Measurements from ENCODE around the gene TMIGD3. TPM values are rescaled to one million over a fixed set of nuclear protein-coding genes. Genes with fewer than 3 reads are reported as not detected.

The TMIGD3 gene
- total RNA-seq, 3 donors from 2014 or later = 0.87 to 5.0 (median 3.5) TPM

- intact Hi-C loops (cut with DNase I, micrococcal nuclease) = no loop called here
- Histone ChIP-seq H3K4me1 (ENCODE audit: low read depth) (peaks cover 27% of the 10 kb centered on the region), H3K4me3 (no peak overlapping the region), H3K36me3 (ENCODE audit: low read depth) (no peaks in the 10 kb centered on the region), H3K9me3 (no peaks in the 10 kb centered on the region)
- no peak for TF ChIP-seq CTCF (IDR thresholded peaks at IDR 0.05)
- ATAC-seq (no peak), DNase-seq (no peak)
Observed at GRCh38 chr1:111446546-111446945, 56.9 kb downstream of the TMIGD3 start.

- peaks cover 10% of the 10 kb centered on the region for H3K4me1 ChIP-seq (ENCODE audit: low read depth)
- H3K36me3 ChIP-seq (ENCODE audit: low read depth) = no peaks in the 10 kb centered on the region
- DNase-seq (no peak), ATAC-seq (no peak)
- no peak overlapping the region for H3K4me3 ChIP-seq
- H3K9me3 ChIP-seq = no peaks in the 10 kb centered on the region
- TF ChIP-seq CTCF (IDR thresholded peaks at IDR 0.05) = no peak
- intact Hi-C loops (cut with DNase I, micrococcal nuclease) = no loop called here
Observed at GRCh38 chr1:111444031-111444430, 59.4 kb downstream of the TMIGD3 start.

- intact Hi-C loops (cut with DNase I, micrococcal nuclease) = no loop called here
- H3K36me3 ChIP-seq (ENCODE audit: low read depth) = no peaks in the 10 kb centered on the region
- DNase-seq = no peak
Observed at GRCh38 chr1:111442457-111442856, 61.0 kb downstream of the TMIGD3 start.

GRCh38 chr1:111441573-111442192 lies 61.8 kb downstream of the TMIGD3 start:
- DNase-seq (peak in 2 of 3 donors; percentile 38 to 52), ATAC-seq (peak; percentile 68)
- TF ChIP-seq CTCF (IDR thresholded peaks at IDR 0.05) = no peak
- Histone ChIP-seq H3K36me3 (ENCODE audit: low read depth) (no peaks in the 10 kb centered on the region), H3K4me3 (no peak overlapping the region), H3K9me3 (no peaks in the 10 kb centered on the region), H3K4me1 (ENCODE audit: low read depth) (no peaks in the 10 kb centered on the region)
- intact Hi-C loops (cut with DNase I, micrococcal nuclease) = no loop called here

More at GRCh38 chr1:111442457-111442856, 61.0 kb downstream of the TMIGD3 start:
- ATAC-seq = no peak
- no peak for TF ChIP-seq CTCF (IDR thresholded peaks at IDR 0.05)
- no peaks in the 10 kb centered on the region for H3K9me3 ChIP-seq
- no peak overlapping the region for H3K4me3 ChIP-seq
- peaks cover 5% of the 10 kb centered on the region for H3K4me1 ChIP-seq (ENCODE audit: low read depth)

- ATAC-seq (no peak), DNase-seq (no peak)
- Histone ChIP-seq H3K9me3 (no peaks in the 10 kb centered on the region), H3K4me1 (ENCODE audit: low read depth) (no peaks in the 10 kb centered on the region), H3K4me3 (no peak overlapping the region), H3K36me3 (ENCODE audit: low read depth) (no peaks in the 10 kb centered on the region)
- intact Hi-C loops (cut with DNase I, micrococcal nuclease) = no loop called here
- TF ChIP-seq CTCF (IDR thresholded peaks at IDR 0.05) = no peak
Observed at GRCh38 chr1:111439461-111440351, 63.7 kb downstream of the TMIGD3 start.
